SK-N-SH (cell line): ENCODE measurements around the gene NFX1. TPM values are rescaled to one million over a fixed set of nuclear protein-coding genes. Genes with fewer than 3 reads are reported as not detected.

Source experiments
- CTCF ChIA-PET: fragments of 300-600, 350-600 bp; formaldehyde crosslinking; extraction: SDS; loops from one replicate; lab custom pipeline; 2021; lab: Yijun Ruan, JAX
- POLR2A ChIA-PET: fragments of 350-600 bp; sonication (Branson Sonifier 250); formaldehyde crosslinking; extraction: SDS; loops from one replicate; lab custom pipeline; 2020; ENCODE audit warnings: antibody characterized with exemption, inconsistent platforms; lab: Yijun Ruan, JAX
- DNase-seq: peaks from one replicate; pipeline ENCODE4 v3.0.0; 2012
- H2AFZ ChIP-seq: fragments of 200-600 bp; sonication (generic); 2 replicates; pipeline ENCODE4 v1.8.1; 2016; ENCODE audit warnings: antibody characterized with exemption, mild to moderate bottlenecking, low read depth
- H3F3A ChIP-seq: fragments of 200-600 bp; sonication (generic); replicated peaks from 2 replicates; pipeline ENCODE3; 2016; ENCODE audit warnings: antibody characterized with exemption, mild to moderate bottlenecking; ENCODE audit not compliant: insufficient read depth
- H3K27ac ChIP-seq, 2 experiments: fragments of 200-500 bp in 1 of 2; fragments of 200-600 bp in 1 of 2; sonication (Bioruptor generic) in 1 of 2; sonication (generic), shearing (Covaris generic) in 1 of 2; 2 replicates each; pipeline versions ENCODE4 v1.5.1 to v1.6.1; 2014 to 2016; ENCODE audit warnings: low read depth in 2 of 2, inconsistent platforms in 1 of 2, low read length in 1 of 2, mild to moderate bottlenecking in 1 of 2, mixed read lengths in 1 of 2
- H3K27me3 ChIP-seq: fragments of 200-600 bp; sonication (generic), shearing (Covaris generic); 2 replicates; pipeline ENCODE4 v1.6.1; 2016; ENCODE audit warnings: mixed run types; ENCODE audit not compliant: insufficient read depth
- H3K36me3 ChIP-seq, 2 experiments: fragments of 200-500 bp in 1 of 2; fragments of 200-600 bp in 1 of 2; sonication (Bioruptor generic) in 1 of 2; sonication (generic) in 1 of 2; replicated peaks in 1 of 2; 2 replicates each; pipeline versions ENCODE3 to v1.5.1; 2014 to 2016; ENCODE audit warnings: low read length in 1 of 2, mild to moderate bottlenecking in 1 of 2; ENCODE audit not compliant: insufficient read depth in 2 of 2, control insufficient read depth in 1 of 2
- H3K4me1 ChIP-seq, 2 experiments: fragments of 200-500 bp in 1 of 2; fragments of 200-600 bp in 1 of 2; sonication (Bioruptor generic) in 1 of 2; sonication (generic), shearing (Covaris generic) in 1 of 2; 2 replicates each; pipeline versions ENCODE4 v1.5.1 to v1.6.1; 2014 to 2016; ENCODE audit warnings: low read depth in 1 of 2, low read length in 1 of 2, mixed run types in 1 of 2; ENCODE audit not compliant: insufficient read depth in 2 of 2, control insufficient read depth in 1 of 2
- H3K4me2 ChIP-seq: fragments of 200-600 bp; sonication (generic), shearing (Covaris generic); 2 replicates; pipeline ENCODE4 v1.6.1; 2017; ENCODE audit warnings: mixed run types
- H3K4me3 ChIP-seq, 2 experiments: fragments of 200-500 bp in 1 of 2; fragments of 200-600 bp in 1 of 2; sonication (Bioruptor generic) in 1 of 2; sonication (generic), shearing (Covaris generic) in 1 of 2; 2 replicates each; pipeline versions ENCODE4 v1.5.1 to v1.8.1; 2014 to 2016; ENCODE audit warnings: low read depth in 2 of 2, inconsistent platforms in 1 of 2, low read length in 1 of 2, mild to moderate bottlenecking in 1 of 2, mixed read lengths in 1 of 2, moderate library complexity in 1 of 2
- H3K79me2 ChIP-seq: fragments of 200-600 bp; sonication (generic); 2 replicates; pipeline ENCODE4 v1.8.1; 2017; ENCODE audit warnings: mild to moderate bottlenecking; ENCODE audit not compliant: insufficient read depth
- H3K9ac ChIP-seq: fragments of 200-600 bp; sonication (generic); 2 replicates; pipeline ENCODE4 v1.6.1; 2017; ENCODE audit warnings: mixed run types
- H3K9me2 ChIP-seq: fragments of 200-600 bp; sonication (generic); 2 replicates; pipeline ENCODE4 v1.6.1; 2017; ENCODE audit warnings: mixed run types
- H3K9me3 ChIP-seq: fragments of 200-600 bp; sonication (generic); 2 replicates; pipeline ENCODE4 v1.6.1; 2017; ENCODE audit warnings: mixed run types, mild to moderate bottlenecking, moderate library complexity
- H4K20me1 ChIP-seq: fragments of 200-600 bp; sonication (generic); 2 replicates; pipeline ENCODE4 v1.6.1; 2017; ENCODE audit warnings: mild to moderate bottlenecking, mixed run types; ENCODE audit not compliant: insufficient read depth
- EP300 ChIP-seq, 2 experiments: IDR thresholded peaks; 2 replicates each; pipeline versions ENCODE4 v1.4.0 to v1.6.1; 2012; ENCODE audit warnings: borderline replicate concordance in 1 of 2, low read depth in 1 of 2, low read length in 1 of 2
- EZH2phosphoT487 ChIP-seq: fragments of 200-600 bp; sonication (generic); IDR thresholded peaks from 2 replicates; pipeline ENCODE4 v1.6.1; 2017; ENCODE audit warnings: low read depth, mixed run types, mild to moderate bottlenecking, antibody characterized with exemption, moderate library complexity, borderline replicate concordance
- FOXJ3 ChIP-seq: sonication (generic); formaldehyde crosslinking; IDR thresholded peaks from 2 replicates; pipeline ENCODE4 v1.5.1; 2020; ENCODE audit warnings: mild to moderate bottlenecking, missing genetic modification reagents
- GABPA ChIP-seq: IDR thresholded peaks from 2 replicates; pipeline ENCODE4 v1.4.0; 2012; ENCODE audit warnings: low read depth, mild to moderate bottlenecking
- GATA2 ChIP-seq: sonication (generic); formaldehyde crosslinking; IDR thresholded peaks from 2 replicates; pipeline ENCODE4 v1.5.0; 2020; ENCODE audit warnings: mild to moderate bottlenecking, missing genetic modification reagents
- MEF2A ChIP-seq: IDR thresholded peaks from 2 replicates; pipeline ENCODE4 v1.4.0; 2012; ENCODE audit warnings: low read depth, borderline replicate concordance
- MXI1 ChIP-seq: IDR thresholded peaks from 2 replicates; pipeline ENCODE4 v1.6.1; 2012; ENCODE audit warnings: mild to moderate bottlenecking, low read depth, low read length, improper control_type of control experiment
- NFIC ChIP-seq: IDR thresholded peaks from 2 replicates; pipeline ENCODE4 v1.4.0; 2012; ENCODE audit warnings: borderline replicate concordance
- RAD21 ChIP-seq: IDR thresholded peaks from 2 replicates; pipeline ENCODE4 v1.6.1; 2012; ENCODE audit warnings: mild to moderate bottlenecking, low read length
- RFX5 ChIP-seq: IDR thresholded peaks from 2 replicates; pipeline ENCODE4 v1.6.1; 2012; ENCODE audit warnings: mild to moderate bottlenecking, improper control_type of control experiment, low read length
- SIN3A ChIP-seq: IDR thresholded peaks from 2 replicates; pipeline ENCODE4 v1.6.1; 2012; ENCODE audit warnings: low read depth, mild to moderate bottlenecking, low read length, moderate library complexity, borderline replicate concordance
- TCF12 ChIP-seq: IDR thresholded peaks from 2 replicates; pipeline ENCODE4 v1.4.0; 2012
- WGBS: methylation state at CpG from one replicate; pipeline ENCODE4 v1.1.6; 2017; ENCODE audit warnings: low lambda C conversion rate; 5-methylcytosine and 5-hydroxymethylcytosine counted together
- polyA plus RNA-seq, 3 experiments: library from polyadenylated mRNA; depleted of rRNA; stranded (reverse); fragments of >200 nt; gene quantifications; 2 replicates each; pipeline ENCODE4 v1.2.3, GENCODE V29; 2012
- TF ChIP-seq, protein P1 (sequence below): fragments of 150-350 bp; IDR thresholded peaks from 2 replicates; pipeline ENCODE4 v1.6.1; 2017; ENCODE audit warnings: antibody characterized with exemption, low read length, low read depth, borderline replicate concordance
- TF ChIP-seq, protein P2 (sequence below): IDR thresholded peaks from 2 replicates; pipeline ENCODE4 v1.4.0; 2012; ENCODE audit warnings: low read depth
- TF ChIP-seq, protein P3 (sequence below): IDR thresholded peaks from 2 replicates; pipeline ENCODE4; 2012
- TF ChIP-seq, protein P4 (sequence below): IDR thresholded peaks from 2 replicates; pipeline ENCODE4 v1.4.0; 2012; ENCODE audit warnings: low read depth, borderline replicate concordance
- TF ChIP-seq, protein P5 (sequence below): IDR thresholded peaks from 2 replicates; pipeline ENCODE4 v1.6.1; 2012; ENCODE audit warnings: mild to moderate bottlenecking, low read depth, low read length, moderate library complexity
- TF ChIP-seq, protein P6 (sequence below): IDR thresholded peaks from 2 replicates; pipeline ENCODE4 v1.4.0; 2012; ENCODE audit warnings: low read depth, borderline replicate concordance

Gene NFX1
- polyA plus RNA-seq, 1 of the 3 experiments (the other 2 are of a cell fraction), result 19.6 TPM

DNA sequence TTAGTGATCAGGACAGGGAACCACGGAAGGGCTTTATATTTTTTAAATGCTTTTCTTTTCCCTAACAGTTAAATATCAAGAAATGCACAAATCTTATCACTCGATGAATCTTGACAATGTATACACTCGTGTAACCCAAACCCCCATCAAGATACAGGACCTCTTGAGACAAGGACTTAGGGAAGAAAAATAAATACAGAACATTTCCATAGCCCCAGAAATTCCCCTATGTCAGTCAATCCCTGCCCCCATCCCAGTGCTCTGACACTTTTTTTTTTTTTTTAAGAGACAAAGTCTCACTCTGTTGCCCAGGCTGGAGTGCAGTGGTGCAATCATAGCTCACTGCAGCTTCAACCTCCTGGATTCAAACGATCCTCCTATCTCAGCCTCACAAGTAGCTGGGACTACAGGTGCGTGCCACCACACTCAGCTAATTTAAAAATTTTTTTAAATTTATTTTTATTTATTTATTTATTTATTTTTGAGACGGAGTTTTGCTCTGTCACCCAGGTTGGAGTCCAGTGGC lies 47.6 kb upstream of the NFX1 start:
- no peaks in the 10 kb centered on the region for H3K27me3 ChIP-seq
- H3K4me3 ChIP-seq, result no peak overlapping the region
- H3K36me3 ChIP-seq, result no peaks in the 10 kb centered on the region
- no peak for DNase-seq
- TF ChIP-seq MEF2A (no peak), EZH2phosphoT487 (no peak), SIN3A (no peak), RAD21 (no peak), RFX5 (no peak)
- TF ChIP-seq, protein P1, sequence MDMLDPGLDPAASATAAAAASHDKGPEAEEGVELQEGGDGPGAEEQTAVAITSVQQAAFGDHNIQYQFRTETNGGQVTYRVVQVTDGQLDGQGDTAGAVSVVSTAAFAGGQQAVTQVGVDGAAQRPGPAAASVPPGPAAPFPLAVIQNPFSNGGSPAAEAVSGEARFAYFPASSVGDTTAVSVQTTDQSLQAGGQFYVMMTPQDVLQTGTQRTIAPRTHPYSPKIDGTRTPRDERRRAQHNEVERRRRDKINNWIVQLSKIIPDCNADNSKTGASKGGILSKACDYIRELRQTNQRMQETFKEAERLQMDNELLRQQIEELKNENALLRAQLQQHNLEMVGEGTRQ, result no peak
- TF ChIP-seq, protein P2, sequence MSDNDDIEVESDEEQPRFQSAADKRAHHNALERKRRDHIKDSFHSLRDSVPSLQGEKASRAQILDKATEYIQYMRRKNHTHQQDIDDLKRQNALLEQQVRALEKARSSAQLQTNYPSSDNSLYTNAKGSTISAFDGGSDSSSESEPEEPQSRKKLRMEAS, result no peak
- CTCF ChIA-PET, result interaction anchor here (1.0 to 7.6 kb wide), 2 partner anchors 10 to 17 kb away, joined by 4 to 41 read pairs; no protein-coding TSS in a partner anchor
- no peak overlapping the region for H3K4me2 ChIP-seq
- H2AFZ ChIP-seq, result no peak overlapping the region
- no peaks in the 10 kb centered on the region for H3K9me2 ChIP-seq
- POLR2A ChIA-PET, result no interaction called here
- no peaks in the 10 kb centered on the region for H3F3A ChIP-seq
- H3K9ac ChIP-seq, result no peak overlapping the region
- H3K9me3 ChIP-seq, result no peaks in the 10 kb centered on the region
- H4K20me1 ChIP-seq, result no peaks in the 10 kb centered on the region
- H3K4me1 ChIP-seq, result peaks cover 0 to 14% of the 10 kb centered on the region in 2 experiments; a peak in 1 of 4 replicates
- no peaks in the 10 kb centered on the region for H3K79me2 ChIP-seq
- WGBS, result 85% methylated on average over 6 of the region's 6 CpGs
- H3K27ac ChIP-seq, result no peak overlapping the region

DNA sequence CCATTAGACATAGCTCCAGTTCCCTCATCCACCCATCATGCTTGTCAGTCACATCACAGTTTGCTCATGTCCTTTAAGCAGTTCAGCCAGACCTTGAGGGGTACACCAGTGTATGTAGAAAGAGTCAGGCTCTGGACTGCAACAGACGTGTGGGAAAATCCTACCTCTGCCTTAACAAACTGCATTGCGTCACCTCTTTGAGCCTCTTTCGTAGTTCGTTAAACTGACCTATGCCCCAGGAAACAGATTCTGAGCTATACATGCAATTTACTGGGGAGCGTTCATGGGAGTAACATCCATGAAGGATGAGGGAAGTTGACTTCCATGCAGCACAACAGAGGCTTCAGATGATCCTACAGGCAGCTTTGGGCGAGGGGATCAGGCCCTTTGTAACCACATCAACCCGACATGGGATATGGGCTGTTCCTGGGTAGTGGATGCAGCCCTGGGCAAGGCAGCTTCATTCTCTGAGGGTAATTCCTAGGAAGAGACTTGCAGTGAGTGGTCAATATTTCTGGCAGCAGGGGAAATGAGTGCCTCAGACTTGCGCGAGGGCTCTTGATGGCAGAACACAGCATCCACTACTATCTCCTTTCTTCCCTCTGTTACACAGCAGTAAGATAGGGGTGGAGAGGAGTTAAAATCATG lies 46.1 kb upstream of the NFX1 start:
- POLR2A ChIA-PET, result no interaction called here
- H3K27me3 ChIP-seq, result no peaks in the 10 kb centered on the region
- 90% methylated on average over 7 of the region's 9 CpGs for WGBS
- TF ChIP-seq RFX5 (no peak), GABPA (no peak), NFIC (no peak), GATA2 (CRISPR knock-in tag) (no peak), RAD21 (no peak), MXI1 (no peak), EP300 (IDR thresholded peaks at IDR 0.05; ENCODE audit: borderline replicate concordance in 1 of 2, low read depth in 1 of 2, low read length in 1 of 2) (no peak), FOXJ3 (CRISPR knock-in tag) (no peak), TCF12 (no peak)
- TF ChIP-seq, protein P3, sequence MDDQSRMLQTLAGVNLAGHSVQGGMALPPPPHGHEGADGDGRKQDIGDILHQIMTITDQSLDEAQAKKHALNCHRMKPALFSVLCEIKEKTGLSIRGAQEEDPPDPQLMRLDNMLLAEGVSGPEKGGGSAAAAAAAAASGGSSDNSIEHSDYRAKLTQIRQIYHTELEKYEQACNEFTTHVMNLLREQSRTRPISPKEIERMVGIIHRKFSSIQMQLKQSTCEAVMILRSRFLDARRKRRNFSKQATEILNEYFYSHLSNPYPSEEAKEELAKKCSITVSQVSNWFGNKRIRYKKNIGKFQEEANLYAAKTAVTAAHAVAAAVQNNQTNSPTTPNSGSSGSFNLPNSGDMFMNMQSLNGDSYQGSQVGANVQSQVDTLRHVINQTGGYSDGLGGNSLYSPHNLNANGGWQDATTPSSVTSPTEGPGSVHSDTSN, result no peak
- TF ChIP-seq, protein P4, sequence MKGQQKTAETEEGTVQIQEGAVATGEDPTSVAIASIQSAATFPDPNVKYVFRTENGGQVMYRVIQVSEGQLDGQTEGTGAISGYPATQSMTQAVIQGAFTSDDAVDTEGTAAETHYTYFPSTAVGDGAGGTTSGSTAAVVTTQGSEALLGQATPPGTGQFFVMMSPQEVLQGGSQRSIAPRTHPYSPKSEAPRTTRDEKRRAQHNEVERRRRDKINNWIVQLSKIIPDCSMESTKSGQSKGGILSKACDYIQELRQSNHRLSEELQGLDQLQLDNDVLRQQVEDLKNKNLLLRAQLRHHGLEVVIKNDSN, result no peak
- TF ChIP-seq, protein P5, sequence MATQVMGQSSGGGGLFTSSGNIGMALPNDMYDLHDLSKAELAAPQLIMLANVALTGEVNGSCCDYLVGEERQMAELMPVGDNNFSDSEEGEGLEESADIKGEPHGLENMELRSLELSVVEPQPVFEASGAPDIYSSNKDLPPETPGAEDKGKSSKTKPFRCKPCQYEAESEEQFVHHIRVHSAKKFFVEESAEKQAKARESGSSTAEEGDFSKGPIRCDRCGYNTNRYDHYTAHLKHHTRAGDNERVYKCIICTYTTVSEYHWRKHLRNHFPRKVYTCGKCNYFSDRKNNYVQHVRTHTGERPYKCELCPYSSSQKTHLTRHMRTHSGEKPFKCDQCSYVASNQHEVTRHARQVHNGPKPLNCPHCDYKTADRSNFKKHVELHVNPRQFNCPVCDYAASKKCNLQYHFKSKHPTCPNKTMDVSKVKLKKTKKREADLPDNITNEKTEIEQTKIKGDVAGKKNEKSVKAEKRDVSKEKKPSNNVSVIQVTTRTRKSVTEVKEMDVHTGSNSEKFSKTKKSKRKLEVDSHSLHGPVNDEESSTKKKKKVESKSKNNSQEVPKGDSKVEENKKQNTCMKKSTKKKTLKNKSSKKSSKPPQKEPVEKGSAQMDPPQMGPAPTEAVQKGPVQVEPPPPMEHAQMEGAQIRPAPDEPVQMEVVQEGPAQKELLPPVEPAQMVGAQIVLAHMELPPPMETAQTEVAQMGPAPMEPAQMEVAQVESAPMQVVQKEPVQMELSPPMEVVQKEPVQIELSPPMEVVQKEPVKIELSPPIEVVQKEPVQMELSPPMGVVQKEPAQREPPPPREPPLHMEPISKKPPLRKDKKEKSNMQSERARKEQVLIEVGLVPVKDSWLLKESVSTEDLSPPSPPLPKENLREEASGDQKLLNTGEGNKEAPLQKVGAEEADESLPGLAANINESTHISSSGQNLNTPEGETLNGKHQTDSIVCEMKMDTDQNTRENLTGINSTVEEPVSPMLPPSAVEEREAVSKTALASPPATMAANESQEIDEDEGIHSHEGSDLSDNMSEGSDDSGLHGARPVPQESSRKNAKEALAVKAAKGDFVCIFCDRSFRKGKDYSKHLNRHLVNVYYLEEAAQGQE, result no peak
- TF ChIP-seq, protein P6, sequence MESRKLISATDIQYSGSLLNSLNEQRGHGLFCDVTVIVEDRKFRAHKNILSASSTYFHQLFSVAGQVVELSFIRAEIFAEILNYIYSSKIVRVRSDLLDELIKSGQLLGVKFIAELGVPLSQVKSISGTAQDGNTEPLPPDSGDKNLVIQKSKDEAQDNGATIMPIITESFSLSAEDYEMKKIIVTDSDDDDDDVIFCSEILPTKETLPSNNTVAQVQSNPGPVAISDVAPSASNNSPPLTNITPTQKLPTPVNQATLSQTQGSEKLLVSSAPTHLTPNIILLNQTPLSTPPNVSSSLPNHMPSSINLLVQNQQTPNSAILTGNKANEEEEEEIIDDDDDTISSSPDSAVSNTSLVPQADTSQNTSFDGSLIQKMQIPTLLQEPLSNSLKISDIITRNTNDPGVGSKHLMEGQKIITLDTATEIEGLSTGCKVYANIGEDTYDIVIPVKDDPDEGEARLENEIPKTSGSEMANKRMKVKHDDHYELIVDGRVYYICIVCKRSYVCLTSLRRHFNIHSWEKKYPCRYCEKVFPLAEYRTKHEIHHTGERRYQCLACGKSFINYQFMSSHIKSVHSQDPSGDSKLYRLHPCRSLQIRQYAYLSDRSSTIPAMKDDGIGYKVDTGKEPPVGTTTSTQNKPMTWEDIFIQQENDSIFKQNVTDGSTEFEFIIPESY, result no peak

More for the DNA sequence above, 46.1 kb upstream of the NFX1 start:
- Histone ChIP-seq H3K4me3 (no peak overlapping the region), H3K4me2 (no peak overlapping the region), H3K9me3 (no peaks in the 10 kb centered on the region), H3K4me1 (peaks cover 0 to 14% of the 10 kb centered on the region in 2 experiments; a peak in 1 of 4 replicates), H3K9ac (no peak overlapping the region), H2AFZ (no peak overlapping the region), H3K9me2 (no peaks in the 10 kb centered on the region), H3K79me2 (no peaks in the 10 kb centered on the region), H3K36me3 (no peaks in the 10 kb centered on the region), H4K20me1 (no peaks in the 10 kb centered on the region), H3F3A (no peaks in the 10 kb centered on the region), H3K27ac (no peak overlapping the region)
- DNase-seq, result no peak
- CTCF ChIA-PET, result no interaction called here
